OCI-LY3 (cell line): ENCODE results near the gene JPT2.

ENCODE experiments used
- EZH2phosphoT487 ChIP-seq: fragments of 200-600 bp; shearing (Covaris generic); IDR thresholded peaks from 2 replicates; pipeline ENCODE4 v1.6.1; 2018; ENCODE audit warnings: antibody characterized with exemption, mixed run types, low read depth
- TF ChIP-seq, protein P1 (sequence below): fragments of 200-600, 300-600 bp; sonication (generic); IDR thresholded peaks from 2 replicates; pipeline ENCODE4 v1.5.1; 2014; ENCODE audit warnings: antibody characterized with exemption, low read length, low read depth

GRCh38 chr16:1674306-1674705, 3.8 kb upstream of the JPT2 start:
- TF ChIP-seq, protein P1, sequence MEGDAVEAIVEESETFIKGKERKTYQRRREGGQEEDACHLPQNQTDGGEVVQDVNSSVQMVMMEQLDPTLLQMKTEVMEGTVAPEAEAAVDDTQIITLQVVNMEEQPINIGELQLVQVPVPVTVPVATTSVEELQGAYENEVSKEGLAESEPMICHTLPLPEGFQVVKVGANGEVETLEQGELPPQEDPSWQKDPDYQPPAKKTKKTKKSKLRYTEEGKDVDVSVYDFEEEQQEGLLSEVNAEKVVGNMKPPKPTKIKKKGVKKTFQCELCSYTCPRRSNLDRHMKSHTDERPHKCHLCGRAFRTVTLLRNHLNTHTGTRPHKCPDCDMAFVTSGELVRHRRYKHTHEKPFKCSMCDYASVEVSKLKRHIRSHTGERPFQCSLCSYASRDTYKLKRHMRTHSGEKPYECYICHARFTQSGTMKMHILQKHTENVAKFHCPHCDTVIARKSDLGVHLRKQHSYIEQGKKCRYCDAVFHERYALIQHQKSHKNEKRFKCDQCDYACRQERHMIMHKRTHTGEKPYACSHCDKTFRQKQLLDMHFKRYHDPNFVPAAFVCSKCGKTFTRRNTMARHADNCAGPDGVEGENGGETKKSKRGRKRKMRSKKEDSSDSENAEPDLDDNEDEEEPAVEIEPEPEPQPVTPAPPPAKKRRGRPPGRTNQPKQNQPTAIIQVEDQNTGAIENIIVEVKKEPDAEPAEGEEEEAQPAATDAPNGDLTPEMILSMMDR, result no peak
- no peak for TF ChIP-seq EZH2phosphoT487
